Hematopoietic multipotent progenitor cell treated with erythropoietin and hydrocortisone succinate and interleukin-3 and kit ligand, for 17 days (in vitro differentiated cells): ENCODE results near the gene PIK3R1.

Experiments used
- DNase-seq: peaks from one replicate; pipeline ENCODE4 v3.0.0-alpha.2; 2015; ENCODE audit warnings: low spot score

Gene PIK3R1

DNA sequence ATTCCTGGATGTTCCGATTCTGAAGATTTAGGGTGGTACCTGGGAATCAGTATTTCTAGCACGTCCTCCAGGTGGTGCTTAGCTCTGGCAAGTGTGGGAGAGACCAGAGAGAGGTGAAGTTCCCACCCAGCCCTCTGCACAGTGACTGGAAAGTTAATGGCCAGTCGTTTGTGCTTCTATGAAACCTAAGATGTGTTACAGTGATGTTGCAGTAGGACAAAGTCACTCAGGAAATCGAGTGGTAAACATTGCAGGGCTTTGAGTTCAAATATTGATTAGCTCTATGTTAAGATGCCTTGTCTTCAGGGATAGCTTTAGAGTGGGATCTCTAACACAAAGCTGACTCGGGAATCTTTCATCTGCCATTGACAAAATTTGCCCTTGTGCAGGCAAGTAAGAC, 55.6 kb downstream of the PIK3R1 start:
- no peak for DNase-seq

DNA sequence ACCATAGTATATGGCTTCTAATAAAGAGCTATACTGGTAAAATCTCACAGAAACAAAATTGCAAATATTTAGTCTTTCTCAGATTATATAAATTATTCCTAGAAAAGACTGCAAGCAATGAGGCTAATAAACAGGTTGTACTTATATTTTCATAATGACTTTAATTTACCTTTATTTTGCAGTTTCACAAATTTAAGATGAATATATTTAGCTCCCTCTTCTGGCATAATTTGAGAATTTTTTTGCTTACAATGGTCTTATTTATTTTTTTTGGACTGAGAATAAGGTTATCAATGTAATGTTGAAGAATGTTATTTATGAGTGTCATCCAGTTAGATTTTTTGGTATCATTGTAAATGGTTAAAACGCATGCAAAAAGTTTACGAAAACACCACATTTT, 56.7 kb downstream of the PIK3R1 start:
- DNase-seq: peak; percentile 42

DNA sequence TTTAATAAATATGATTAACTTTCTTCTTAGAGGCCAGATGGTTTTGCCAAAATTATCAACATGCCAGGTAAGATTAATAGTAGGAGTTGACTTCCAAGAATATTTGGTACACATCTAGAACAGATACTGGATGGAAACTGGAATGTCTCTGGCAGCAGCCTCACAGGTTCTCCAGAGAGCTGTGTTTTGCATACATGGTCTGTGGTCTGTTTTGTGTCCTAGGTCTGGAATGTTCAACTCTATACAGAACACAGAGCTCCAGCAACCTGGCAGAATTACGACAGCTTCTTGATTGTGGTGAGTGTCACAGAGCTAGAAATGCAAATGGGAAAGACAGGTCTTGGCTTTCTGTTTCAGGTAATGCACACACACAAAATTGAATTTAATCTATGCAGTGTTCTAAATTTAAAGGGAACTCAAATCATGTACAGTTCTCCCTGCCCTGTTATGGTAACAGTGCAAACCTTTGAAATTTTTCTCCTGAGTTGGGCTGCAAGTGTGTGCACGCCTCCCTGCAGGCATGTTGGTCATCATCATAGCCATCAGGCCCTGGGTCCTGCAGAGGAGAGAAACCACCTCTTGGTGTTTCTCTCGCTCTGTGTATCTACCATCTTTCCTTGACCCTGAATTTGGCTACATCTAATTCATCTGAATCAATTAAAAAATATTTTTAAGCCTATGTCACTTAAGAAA, 58.3 kb downstream of the PIK3R1 start:
- no peak for DNase-seq

DNA sequence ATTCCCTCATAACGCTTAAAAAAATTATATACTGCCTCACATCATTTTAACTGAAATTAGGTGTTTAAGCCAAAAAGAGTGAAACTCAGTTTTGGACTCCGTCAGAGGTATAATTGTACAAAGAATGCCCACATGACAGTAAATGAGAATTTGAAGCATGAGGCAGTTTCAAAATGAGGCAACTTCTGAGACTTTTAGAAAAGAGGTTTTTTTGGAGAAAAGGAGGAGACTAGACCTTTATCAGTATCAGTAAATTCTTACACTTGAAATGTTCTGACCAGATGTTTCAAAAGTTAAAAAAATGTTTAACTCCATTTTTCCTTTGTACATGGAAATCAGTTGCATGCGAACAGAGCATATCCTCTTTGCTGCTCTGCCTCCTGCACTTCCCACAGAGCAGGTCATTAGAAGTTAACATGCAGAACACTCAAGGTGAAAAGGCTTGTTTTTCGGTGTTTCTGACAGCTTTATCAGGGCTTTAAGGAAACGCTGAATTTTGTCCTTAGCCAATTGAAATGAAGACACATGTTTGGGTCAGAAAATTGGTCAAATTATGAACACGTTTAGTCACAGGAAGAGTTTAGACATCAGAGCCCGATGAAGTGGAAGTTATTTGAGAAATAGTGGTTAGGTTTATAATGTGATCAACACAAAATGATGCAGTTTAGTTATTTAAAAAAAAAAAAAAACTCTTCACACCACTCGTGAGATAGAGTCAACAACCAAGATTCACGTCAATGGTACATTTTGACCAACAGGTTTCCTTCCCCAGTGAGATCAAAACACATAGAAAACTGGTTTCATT, 59.5 kb downstream of the PIK3R1 start:
- DNase-seq: no peak

DNA sequence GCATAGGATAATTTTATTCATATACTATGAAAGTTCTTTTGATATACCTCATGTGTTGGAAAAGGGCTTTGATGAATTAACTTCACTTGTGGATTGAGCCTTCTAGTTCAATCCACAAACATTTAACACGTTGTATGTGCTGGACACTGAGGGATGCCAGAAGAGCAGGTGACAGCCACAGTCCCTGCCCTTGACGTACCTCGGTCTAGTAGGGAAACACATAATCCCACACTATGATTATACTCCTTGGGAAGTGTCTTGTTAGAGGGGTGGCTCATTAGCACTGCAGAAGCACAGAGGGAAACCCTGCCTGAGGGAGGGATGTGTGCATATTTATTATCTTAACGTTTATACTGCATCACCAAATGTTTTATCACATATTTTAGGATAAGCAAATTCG, 61.2 kb downstream of the PIK3R1 start:
- no peak for DNase-seq

DNA sequence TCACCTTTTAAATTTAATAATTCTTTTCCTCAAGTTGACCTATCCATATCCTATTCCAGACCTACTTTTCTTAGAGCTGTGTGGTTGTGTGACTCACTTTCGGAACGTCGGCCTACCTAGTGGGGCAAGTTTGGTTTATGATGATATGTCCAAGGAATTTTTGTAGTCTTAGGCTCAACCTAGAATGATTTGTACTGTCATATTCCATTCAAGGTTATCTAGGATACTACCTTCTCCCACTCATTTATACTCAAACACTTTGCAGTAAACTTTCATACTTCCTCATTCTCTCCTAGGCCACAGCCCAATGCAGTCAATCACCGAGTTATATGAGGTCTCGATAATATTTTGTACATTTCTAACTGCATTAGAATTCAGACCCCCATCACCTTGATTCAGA, 61.9 kb downstream of the PIK3R1 start:
- no peak for DNase-seq

DNA sequence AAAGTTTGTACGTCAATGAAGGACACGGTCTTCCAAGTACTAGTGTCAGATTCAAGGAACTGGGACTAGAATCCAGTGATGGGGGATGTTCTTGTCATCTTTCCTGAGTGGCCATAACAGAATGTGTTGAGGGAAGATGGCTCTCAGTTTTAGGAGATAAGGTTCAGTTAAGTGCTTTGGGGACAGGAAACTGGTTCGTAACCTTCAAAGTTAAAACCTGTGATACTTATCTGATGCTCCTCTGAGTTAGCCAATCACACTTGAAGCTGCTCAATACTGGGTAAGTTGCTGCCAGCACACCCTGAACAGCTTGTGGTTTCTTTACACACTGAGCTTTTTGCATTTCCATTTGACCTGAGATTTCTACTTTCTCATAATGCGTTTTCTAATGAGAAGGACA, 64.4 kb downstream of the PIK3R1 start:
- DNase-seq: no peak

DNA sequence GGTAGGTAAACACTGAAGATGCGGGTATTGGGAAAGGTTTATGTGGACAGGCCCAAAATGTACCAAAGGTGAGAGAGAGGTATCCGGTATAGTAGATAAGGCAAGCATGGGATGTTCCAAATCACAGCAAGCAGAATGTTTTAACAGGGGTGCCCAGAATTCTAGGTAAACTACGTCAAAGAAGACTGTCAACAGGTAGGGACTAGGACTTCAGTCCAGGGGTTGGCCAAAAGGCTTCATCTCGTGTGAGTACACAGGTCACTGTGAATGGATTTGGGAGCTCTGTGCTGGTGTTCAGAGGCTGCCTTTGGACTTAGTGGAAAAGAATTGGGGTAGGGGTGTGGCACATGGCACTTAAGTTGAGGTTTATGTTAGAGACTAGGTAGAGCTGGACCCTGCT, 66.4 kb downstream of the PIK3R1 start:
- no peak for DNase-seq

DNA sequence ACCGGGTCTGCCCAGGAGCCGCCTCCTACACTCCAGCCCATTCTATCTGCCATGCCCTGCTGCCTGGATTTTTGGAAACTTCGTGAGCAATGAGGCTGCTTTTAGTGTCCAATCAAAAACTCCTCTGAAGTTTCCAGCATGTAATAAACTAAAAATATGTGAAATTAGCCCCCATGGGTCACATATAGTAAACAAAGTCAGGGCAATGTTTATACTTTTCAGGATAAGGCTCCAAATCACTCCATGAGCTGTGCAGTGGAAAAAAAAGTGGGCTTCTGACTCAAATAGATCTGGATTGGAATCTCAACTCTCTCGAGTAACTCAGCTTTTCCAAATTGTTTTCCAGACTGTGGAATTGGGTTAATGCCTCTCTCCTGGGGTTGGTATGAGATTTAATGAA, 68.2 kb downstream of the PIK3R1 start:
- no peak for DNase-seq

DNA sequence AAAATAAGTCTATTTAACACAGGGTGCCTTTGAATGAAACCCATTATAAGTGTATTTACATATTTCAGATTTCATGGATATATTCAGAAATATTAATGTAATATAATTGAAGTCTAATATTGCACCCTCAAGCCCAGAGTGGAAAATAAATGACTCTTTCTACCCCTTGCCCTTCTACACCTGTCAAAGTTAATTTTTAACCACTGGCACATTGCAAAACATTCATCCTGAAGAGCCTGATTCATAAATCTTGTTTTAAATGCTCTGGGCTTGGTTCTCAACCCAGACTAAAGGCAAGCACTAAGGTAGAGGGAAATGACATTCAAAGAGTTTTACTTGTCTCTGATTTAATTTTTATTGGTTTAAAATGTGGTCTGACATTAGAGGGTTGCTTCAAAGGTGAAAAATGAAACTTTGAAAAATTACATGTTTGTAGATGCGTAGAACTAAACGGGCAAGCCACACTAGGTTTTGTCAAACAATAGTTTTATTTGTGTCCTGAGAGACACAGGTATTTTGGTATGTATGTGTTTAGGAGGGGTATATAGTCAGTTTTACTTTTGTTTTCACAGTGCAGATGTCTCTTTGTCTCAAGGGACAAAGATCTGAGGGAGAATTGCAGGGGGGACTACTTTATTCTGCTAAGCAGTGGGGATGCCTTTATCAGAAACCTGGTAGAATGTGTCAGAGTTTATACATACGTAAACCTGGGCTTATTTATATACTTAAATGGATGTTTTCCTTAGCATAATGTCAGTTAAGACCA, 69.7 kb downstream of the PIK3R1 start:
- DNase-seq: no peak

DNA sequence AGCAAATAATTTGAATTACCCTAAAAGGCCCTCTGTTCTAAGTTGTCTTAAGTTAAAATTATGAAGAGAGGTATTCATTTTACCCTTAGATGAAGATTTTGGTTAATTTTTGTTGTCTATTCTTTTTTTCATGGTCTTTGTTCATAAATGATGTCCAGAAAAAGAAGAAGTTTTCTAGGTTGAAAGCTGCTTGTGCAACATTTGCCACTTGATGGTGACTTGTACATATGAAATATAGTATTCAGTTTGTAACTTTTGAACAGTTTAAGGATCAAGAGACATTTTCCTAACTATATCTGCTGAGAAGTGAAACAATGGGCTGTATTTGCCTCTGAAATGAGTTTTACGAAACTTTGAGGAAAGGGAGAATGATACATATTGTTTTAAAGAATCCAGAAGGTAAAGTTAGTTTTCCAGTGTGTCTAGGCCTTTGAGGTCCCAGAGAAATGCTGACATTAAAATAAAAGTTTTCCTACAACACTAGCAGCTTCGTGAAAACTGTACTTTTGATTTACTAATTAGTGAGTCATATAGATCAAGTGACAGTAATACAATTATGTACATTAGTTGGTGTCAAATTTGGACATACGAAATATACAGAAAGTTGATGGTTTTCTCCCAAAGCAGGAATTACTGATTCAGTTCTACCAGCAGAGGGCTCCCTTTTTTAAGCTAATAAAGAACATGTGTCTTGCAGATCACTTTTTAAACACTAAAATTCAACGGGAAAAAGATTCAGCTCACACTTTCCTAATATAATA, 70.5 kb downstream of the PIK3R1 start:
- peak; percentile 93 for DNase-seq

DNA sequence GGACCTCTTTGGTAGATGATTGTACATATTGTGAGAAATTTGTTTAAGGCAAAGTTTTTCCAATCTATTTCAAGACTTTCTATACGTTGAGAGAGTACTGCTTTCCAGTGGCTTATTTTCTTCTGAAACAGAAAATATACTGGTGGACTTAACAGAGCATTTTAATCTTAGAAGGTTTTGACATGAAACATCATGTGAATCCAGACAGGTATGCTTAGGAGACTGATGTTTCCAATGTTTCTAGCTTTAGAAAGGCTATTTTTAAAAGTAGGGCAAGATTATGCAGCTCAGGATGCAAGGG, 71.0 kb downstream of the PIK3R1 start:
- DNase-seq: no peak

DNA sequence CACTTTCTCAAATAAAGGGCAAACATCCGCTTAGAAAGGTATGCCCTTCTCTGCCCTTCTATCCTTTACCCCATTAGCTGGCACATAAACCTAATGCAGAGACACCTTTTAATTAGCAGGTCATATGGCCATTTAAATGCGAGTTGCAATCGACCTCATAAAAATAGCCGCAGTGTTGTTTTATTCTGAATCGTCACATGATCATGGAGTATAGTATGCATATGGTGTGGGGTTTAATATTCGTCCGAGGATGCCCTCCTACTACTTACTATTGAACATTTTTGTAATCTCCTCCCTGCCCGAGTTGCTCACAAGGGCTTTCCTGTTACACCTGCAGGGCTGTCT, 72.0 kb downstream of the PIK3R1 start:
- no peak for DNase-seq

DNA sequence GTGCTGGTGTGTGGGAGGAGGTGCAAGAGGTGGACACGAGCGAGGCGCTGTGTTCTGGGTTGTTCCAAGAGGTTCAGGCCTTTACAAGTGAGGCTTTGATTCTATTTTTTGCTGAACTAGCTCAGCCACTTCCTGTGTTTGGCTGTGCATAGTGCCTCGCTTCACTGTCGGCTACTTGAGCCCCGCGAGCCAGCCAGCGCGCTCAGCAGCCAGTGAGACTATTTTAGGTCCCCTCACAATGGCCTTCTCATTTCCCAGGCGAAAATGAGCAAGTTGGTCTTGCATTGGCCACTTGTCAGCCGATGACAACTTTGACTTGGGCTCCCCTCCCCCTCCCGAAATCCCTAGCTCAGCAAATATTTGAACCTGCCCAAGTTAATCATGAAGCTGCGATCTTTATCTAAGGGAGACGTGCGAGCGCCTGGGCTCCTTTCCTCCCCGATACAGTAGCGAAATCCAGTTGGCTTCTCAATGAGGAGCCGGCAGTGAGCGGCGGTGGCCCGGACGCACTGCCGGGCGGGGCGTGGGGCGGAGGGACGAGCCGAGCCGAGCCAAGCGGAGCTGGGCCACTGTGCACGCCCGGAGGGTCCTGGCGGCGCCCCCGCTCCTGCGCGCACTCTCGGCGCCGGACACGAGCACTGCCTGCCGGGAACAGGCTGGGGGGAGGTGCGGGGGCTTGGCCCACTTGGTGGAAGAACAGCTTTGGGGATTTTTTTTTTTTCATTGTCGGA, 72.6 kb downstream of the PIK3R1 start:
- peak; percentile 86 for DNase-seq

DNA sequence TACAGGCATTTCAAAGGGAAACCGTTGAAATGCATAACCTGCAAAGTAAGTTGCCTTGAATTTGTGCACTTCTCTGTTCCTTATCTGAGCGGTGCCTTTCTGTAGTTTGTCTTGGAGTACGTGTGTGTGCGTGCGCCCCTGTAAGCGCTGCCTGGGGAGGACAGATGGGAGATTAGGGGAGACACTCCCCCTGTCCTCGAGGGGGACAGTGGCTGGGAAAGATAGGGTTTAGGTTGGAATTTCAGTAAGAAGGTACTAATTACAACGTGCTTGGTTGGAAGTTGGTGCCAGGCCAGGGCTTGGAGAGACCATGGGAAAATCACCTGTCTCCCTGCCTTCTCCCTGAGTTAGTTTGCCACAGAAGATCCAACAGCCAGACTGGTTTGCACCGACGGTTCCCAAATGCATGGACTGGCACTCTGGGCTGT, 73.2 kb downstream of the PIK3R1 start:
- peak; percentile 87 for DNase-seq

DNA sequence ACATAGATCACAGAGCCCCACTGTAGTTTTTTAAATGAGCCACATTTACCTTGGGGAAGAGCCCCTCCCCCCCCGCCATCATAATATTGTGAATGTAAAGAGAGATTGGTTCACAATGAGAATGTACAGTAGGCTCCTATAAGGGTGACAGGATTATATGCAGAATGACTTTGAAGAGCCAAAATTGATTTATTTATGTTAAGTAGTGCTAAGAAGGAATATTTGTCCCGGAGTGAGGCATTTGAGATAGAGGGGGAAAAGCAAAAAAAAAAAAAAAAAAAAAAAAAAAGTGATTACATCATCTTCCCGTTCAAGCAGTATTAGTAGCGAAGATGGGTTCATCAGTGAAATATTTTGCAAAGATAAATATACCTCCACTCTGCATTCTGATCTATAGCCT, 73.9 kb downstream of the PIK3R1 start:
- DNase-seq: peak; percentile 77

DNA sequence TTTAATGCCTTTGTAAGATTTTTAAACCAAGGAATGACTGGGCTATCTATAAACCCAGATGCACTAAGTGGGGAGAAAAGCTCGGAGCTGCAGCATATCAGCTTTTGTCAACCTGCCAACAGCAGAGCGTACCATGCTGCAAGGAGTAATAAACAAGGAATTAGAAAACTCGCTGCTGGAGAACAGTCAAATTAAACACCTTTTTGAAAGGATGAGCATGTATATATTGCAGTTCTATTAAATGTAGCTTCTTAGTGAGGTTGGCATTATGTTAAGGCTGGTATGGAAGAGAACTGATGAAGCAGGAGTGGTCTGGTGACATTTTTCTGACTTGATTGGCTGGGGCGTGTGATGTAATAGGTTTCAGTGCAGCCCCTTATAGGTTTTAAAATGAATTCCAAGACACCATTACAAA, 74.7 kb downstream of the PIK3R1 start:
- peak; percentile 95 for DNase-seq

DNA sequence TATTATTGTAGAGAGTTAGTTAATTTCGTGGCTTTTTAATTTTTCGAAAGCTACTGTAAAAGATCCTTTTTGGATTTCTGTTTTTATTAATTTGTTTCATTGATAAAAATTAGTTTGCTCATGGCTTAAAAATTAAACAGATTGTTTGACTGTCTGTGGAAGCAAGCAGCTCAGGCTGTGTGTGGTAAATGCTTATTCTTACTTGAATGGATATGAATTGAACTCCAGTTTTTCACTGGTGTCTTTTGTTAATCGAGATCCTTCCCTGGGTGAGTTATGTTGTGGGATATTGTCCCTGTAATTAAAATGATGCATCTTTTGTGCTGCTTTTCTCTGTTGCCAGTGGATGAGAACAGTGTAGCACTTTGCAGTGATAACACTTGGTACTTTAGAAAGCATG, 75.3 kb downstream of the PIK3R1 start:
- peak; percentile 72 for DNase-seq

DNA sequence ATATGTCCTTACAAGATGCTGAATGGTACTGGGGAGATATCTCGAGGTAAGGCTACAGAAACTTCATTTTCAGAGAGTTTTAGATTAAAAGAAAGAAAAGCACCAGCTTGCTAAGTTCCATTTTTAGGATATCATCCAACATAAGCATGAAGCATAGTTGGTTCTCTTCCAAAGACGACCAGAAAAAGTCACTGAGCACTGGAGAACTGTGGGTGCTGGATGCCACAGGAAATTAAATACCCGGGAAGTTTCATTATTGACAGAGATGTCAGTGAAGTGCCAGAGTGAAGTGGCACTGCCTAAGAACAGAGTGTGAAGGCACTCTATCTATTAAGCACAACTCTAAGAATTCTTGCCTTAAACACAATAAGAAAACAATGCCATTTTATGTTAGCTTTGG, 76.8 kb downstream of the PIK3R1 start:
- DNase-seq: peak; percentile 60

DNA sequence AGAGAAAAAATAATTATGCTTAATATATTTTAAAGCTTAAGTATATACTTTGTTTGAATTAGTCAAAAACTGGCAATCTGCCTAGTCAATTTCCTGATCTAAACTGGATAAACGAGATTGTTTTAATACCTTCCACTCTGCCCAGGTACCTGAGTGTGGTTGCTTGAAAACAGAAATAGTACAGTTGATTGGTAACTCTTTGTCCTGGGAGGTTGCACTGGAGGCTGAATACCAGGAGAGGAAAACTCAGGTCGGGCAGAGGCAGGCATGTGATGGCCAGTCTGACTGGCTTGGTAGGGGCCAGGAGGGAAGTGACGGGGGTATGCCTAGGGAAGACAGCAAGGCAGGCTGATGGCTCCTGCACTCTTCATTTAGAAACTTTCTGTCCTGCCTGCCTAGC, 80.2 kb downstream of the PIK3R1 start:
- no peak for DNase-seq

DNA sequence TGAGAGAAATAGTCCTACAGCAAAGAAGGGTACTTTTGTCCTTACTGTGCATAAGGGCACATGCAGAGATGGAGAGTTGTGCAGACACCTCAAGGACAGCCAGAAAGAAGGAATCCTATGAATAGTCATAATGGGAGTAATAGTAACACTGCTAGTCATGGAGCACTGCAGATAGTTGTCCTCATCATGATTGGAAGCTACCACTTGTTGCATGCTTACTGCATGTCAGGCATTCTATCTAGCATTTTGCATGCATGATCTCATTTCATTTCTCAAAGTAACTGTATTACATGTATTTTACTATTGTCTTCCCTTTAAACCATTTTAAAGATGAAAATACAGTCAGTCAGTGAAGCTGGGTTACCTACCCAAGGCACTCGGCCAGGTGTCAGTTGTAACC, 81.3 kb downstream of the PIK3R1 start:
- no peak for DNase-seq

DNA sequence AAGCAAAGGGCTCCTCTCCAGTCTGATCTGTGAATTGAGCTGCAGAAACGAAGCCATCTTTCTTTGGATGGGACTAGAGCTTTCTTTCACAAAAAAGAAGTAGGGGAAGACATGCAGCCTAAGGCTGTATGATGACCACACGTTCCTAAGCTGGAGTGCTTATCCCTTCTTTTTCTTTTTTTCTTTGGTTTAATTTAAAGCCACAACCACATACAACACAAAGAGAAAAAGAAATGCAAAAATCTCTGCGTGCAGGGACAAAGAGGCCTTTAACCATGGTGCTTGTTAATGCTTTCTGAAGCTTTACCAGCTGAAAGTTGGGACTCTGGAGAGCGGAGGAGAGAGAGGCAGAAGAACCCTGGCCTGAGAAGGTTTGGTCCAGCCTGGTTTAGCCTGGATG, 82.1 kb downstream of the PIK3R1 start:
- DNase-seq: no peak
